Muscle of back (tissue), 13 donors: ENCODE data around the gene IZUMO1R. TPM values are rescaled to one million over a fixed set of nuclear protein-coding genes. Genes with fewer than 3 reads are reported as not detected.
"Not testable (repeated sequence)": the region's sequence is repeated elsewhere in the genome, so short reads cannot be mapped to it uniquely, and the experiment has no call there.

Experiments
- DNase-seq, 3 donors: peaks; one replicate each; pipeline versions ENCODE4 v3.0.0 to v3.0.0-alpha.2; 2013
- long read RNA-seq, 9 donors: transcript quantifications; one replicate each; lab custom pipeline, GENCODE V29; 2026
- polyA plus RNA-seq, 10 donors: library from polyadenylated mRNA; unstranded; fragments of 120-200 nt; gene quantifications; one replicate each; pipeline ENCODE4 v1.2.1, GENCODE V29; 2013; ENCODE audit not compliant: insufficient read length in 10 of 10

IZUMO1R gene
- not detected for polyA plus RNA-seq
- long read RNA-seq, donor 1: 0 reads
- long read RNA-seq, donor 2: 0 reads
- long read RNA-seq, donor 3: 0 reads
- long read RNA-seq, donor 4: 0 reads
- long read RNA-seq, donor 5: 0 reads
- long read RNA-seq, donor 6: 0 reads
- long read RNA-seq, donor 7: 0 reads
- long read RNA-seq, donor 8: 0 reads
- long read RNA-seq, donor 9: 0 reads

DNA sequence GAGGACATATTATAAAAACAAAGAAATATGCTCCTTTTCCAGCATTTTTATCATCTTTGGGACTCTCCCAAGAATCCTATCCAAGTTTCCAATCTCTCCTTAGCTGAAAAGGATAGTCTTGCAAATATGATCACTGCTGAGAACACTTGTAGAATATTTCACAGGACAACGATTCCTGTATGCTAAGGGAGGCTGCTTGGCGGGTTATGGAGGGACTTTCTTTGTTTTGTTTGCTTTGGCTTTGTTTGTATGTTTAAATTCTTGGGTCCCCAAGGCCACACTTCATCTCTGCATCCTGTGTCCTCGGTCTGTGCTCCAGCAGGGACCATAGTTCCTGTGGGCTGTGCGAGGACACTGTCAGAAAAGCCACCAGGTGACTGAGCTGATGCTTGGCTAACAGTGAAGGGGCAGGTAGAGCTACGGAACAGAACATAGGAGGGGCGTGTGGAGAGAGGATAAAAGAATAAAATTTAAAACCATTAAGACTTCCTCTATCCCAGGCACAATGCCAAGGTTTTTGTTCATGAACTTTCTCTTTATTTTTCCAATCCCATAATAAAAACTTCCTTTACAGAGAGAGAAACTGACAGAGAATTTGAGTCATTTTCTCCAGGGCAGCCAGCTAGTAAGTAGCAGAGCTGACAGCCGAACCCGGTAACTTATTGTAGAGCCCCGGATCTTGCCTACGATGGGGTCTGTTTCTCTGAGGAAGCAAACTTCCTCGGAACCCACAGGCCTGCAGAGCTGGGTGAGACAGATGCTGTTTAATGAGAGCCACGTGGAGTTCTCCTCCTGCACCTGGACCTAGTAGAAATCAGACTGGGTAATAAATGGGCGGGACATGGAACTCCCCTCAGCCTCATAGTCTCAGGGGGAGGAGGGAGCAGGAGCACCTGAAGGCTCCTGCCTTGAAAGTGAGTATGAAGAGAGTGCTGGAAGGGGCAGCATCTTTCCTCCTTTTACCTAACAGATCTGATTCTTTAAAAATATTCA is at the start of gene IZUMO1R:
Gene IZUMO1R, plus strand, starts transcription at position 615 of the 993 bp plus-strand sequence. CDS start 1,057 bp downstream, outside the sequence.
- peak; percentile 47 to 89 (median 74) for DNase-seq

DNA sequence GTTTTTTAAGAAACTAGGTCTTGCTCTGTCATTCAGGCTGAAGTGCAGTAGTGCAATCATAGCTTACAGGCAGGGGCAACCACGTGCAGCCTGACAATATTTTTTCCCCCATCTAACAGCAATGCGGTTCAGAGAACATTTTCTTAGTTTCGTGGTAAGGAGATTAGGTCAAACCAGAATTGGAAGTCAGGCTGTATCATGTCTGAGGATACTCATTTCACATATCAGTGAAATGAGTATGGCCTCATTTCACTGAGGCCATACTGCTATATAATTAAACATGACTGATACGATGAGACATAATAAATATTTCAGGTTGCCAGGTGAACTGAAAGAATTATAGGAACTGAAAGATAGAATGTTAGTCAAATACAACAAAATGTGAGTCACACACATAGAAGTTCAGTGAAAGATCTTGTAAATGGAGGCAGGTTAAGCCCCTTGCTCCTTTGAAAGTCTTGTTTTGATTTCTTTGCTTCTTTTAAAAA is 32.5 kb upstream of the IZUMO1R start:
- DNase-seq: no peak

DNA sequence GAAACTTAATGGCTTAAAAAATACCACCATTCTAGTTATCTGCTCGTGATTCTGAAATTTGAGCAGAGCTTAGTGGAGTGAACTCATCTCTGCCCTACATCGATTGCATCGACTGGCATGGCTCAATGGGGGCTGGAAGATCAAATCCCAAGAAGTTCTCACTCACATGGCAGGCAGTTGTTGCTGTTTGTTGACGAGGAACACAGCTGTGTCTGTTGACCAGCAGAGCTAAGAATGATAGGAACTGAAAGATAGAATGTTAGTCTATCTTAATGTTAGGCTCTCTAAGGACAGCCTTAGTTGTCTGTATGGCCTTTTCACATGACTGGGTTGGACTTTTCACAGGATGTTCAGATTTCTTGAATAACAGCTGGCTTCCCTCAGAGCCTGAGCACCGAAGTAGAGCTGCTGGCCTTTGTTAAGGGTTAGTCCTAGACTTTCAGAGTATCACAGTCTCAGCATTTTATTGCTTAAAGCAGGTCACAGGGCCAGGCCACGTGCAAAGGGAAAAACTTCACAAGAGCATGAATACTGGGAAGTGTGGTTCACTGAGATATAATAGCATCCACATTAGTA is 31.6 kb upstream of the IZUMO1R start:
- no peak for DNase-seq

DNA sequence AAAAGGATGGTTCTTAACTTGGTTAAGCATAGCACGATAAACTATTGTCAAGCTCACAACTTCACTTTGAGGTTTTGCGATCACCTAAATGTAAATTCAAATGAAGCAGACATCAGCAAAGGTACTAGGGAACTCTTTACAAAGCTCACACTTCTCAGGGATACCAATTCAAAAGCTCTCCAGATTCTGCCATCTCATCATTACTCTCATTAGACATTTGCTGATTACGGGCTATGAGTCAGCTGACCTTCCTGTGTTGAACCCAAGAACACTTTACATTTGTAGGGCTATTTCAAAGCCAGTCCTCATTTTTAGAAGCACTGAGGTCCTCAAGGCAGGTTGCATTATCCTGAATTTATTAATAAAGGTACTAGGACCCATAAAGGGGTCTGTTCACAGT is 28.4 kb upstream of the IZUMO1R start:
- DNase-seq: no peak

DNA sequence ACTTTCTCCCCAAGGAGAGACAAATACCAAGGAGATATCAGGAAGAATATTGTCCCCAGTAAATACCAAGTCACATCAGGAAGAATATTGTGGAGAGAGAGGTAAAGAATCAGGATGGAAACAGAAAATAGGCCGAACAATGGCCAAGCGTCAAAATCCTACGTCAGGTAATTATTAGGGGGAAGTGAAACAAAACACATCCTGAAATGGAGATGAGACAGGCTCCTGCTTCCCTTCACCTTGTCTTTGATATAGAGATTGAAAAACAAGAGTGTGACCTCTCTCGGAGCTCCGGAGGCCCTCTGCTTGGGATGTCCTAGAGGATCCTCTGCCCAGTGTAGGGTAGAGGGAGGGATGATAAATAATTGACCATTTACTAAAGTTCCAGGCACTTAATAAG is 27.4 kb upstream of the IZUMO1R start:
- no peak for DNase-seq

DNA sequence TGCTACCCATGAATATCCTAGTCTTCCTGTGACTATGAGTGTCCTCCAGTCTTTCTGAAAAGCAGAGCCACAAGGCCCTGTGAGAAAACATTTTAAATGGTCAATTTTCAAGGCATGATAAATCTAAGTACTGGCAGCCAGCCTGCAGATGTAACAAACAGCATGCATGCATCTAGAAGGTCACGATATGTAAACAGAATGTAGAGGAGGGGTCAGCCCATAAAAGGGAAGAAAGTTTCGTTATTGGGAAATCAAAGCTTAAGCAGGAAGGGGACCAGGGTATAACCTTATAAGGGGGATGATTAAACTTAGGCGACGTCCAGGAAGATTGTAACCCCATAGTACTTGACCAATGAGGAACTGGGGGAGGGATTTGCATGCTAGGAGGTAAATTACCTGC is 26.2 kb upstream of the IZUMO1R start:
- not testable (repeated sequence) for DNase-seq

DNA sequence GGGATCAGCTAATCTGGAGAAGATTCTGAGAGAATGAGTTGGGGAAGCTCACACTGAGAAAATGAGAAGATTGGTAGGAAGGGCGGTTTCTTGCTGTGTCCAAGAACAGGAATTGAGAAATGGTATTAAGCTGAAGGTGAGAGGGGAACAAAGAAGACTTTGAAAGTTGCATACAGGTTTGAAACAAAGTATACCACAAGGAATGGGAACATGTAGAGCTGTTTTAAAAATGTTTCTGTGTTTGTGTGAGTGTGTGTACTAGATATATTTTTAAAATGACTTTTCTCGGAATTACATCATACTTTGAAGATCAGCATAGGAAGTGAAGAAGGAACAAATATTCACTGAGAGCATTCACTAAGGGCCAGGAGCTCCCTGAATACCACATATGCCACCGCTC is 24.4 kb upstream of the IZUMO1R start:
- no peak for DNase-seq

DNA sequence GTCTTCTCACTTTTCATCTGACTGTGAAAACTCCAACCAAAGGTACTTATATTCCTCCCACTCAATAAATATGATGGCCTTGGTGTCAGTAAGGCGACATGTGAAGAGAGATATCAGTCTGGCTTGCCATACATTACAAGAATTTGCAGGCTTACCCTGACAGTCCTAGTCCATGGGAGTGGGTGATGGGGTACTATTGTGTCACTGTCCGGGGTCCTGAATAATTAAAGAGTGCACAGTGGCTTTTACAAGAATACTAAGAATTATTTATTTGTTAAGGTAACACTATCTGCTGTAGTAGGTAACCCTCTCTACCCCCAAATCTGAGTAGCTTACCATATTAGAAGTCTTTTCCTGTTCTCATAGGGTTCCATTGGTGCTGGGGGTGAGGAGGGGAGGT is 23.1 kb upstream of the IZUMO1R start:
- no peak for DNase-seq

DNA sequence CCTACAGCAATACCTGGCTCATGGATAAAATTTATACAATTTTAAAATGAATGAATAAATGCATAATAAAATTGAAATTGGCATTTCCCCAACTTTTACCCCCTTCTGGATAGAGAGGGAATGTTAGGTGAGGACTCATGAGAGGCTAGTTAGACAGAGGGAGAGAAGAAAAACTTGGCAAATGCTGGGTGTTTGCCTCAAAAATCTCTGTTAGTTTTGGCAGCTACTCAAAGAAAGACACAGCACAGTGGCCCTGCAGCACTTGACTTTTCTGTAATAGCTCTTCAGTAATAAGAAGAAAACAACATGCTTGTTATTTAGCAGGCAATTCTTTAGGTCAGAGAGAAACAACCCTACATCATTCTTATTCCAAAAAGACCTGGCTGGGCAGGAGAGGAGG is 20.7 kb upstream of the IZUMO1R start:
- no peak for DNase-seq

DNA sequence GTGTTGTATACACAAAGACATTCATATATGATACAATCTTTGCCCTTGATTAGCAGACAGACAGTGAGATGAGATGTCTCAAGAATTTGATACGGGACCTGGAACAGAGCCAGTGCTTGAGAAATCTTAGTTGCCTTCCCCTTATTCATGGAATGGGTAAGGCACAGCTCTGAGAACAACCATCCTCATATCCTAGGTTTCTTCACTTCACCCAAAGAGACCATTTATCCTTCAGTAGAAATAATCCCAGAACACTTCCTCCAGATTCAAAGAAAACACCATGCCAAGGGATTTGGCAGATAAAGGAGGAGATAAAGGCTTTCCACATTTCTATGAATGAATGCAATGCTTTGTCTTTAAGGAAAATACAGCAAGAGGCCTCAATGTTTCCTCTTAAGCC is 8.8 kb upstream of the IZUMO1R start:
- DNase-seq: no peak

DNA sequence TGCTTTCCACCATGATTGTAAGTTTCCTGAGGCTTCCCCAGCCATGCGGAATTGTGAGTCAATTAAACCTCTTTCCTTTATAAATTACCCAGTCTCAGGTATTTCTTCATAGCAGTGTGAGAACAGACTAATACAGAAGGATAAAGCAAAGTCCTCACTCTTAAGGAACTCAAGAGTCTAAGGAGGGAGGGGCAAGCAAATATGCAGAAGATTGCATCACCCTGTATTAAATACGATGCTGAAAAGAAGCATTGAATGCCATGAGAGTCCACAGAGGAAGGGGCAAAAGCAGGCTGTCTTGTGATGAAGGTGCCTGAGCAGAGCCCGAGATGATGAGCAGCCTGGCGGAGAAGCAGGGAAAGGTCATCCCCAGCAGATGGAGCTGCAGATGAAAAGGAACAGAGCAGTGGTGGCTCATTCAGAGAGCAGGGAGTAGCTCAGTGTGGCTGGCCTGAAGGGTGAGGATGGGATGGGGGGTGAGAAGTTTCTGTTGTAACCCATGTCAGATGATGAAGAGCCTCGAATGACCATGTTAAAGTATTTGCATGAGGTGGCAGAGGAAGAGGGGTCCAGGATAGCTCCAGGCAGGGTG is 6.3 kb upstream of the IZUMO1R start:
- no peak for DNase-seq

DNA sequence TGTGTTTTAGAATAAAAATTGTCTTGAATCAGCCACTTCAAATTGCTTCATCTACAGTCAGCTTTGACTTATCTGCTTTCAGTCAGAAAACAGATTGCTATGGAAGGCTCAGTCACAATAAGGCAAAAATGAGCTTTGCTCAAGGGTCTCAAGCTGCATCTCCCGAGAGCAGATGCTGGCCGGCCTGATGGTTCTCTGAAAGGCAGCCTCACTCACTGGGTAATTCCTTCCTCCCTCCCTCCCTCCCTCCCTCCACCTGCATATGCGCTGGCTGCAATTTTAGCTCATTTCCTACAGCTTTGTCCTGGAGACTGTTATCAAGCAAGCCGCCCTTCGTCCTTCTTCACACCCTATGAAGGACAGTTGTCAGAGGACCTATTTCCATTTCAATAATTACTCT is 1.6 kb upstream of the IZUMO1R start:
- DNase-seq: peak in 2 of 3 donors; percentile 20 to 63

DNA sequence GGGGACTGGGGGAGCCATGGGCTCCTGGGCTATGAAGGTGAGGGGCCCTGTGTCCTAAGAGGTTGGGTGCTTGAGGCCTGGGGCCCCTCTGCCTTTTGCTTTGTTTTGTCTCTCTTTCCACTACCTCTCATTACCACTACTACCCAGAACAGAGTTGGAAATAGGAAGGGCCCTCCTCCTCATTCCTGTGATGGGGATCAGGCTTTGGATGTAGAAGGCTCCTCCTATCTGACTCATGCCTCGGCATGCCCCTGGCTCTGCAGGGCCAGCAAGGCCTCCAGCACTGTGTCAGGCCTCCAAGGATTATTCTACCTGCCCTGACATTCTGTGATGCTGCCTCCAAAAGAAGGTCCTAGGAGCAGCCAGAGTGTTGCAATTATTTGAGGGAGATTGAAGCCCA is 766 bp downstream of the IZUMO1R start:
- DNase-seq: no peak

DNA sequence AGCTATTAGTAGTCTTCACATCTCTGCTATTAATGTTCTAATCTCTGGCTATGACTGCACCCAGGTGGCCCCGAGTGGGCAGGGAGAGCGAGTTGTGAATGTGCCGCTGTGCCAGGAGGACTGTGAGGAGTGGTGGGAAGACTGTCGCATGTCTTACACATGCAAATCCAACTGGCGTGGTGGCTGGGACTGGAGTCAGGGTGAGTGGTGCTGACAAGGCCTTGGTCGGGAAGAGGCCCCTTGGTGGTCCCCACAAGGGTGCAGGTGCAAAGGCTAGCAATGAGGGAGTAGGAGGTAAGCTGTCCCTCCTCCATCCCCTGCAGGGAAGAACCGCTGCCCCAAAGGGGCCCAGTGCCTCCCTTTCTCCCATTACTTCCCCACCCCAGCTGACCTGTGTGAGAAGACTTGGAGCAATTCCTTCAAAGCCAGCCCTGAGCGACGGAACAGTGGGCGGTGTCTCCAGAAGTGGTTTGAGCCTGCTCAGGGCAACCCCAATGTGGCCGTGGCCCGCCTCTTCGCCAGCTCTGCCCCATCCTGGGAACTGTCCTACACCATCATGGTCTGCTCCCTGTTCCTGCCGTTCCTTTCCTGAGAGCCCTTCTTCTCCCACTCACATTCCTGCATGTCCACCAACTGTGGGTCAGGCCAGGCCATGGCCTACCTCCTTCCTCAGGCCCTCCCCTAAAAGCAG is 2.9 kb downstream of the IZUMO1R start:
- no peak for DNase-seq

DNA sequence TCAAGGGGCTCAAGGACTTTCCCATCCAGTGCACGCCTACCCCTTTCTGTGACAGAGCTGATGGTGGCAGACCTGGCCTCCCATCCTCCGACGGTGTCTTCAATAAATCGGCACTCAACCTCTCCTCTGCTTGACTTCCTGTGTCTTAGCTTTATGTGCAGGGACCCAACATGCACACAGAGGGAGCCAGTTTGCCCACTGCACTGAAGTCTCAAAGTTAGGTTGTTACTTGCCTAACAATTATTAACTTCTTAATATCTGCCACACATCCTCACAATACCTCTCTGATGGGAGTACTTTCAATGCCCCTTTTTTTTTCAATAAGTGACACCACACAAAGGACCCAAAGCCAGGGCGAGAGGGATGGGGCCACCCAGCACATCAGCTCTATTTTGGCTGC is 3.6 kb downstream of the IZUMO1R start:
- no peak for DNase-seq

DNA sequence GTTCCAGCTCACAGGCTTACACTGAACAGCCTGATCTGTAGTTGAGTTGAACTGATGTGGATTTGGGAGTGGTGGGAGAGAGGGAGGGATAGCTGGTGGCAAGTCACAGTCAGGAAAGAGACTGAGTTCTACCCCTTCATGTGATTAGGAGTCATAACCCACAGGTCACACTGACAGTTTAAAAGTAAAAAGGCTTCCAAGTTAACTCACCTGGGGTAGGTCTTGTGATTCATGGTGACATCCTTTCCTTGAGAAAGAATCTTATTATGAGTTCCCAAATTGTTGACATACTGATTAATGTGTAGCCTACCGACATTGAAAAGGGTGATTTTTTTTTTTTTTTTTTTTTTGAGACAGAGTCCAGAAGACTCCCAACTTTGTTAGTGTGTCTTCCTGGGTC is 5.4 kb downstream of the IZUMO1R start:
- DNase-seq: no peak

DNA sequence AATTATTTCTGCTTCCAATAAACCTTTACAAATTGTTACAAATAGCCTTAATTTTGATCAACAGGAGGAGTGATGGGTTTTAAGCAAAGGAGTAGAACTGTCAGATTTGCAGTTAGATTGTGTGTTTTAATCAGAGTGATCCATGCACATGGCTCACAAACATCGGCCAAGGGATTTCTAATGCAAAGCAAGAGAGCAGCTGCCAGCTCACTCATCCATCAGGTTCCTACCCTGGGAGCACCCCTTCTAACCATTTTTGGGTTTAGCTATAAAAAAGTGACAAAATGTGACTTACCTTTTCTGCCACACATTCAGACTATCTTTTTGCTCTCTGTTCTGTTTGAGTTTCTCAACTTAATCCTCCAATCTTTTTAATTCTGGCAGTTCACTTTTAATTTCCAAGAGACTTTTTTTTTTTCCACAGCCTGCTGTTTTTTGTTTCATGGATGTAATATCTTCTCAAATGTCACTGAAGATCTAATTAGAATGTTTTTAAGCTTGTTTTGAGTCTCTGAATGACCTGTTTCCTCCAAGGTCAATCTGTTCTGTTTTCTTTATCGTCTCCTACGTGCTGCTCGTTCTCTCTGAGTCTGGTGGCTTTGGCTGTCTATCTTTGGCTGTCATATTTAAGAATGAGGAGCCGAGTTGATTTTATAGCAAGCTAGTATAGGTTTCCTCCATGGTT is 6.0 kb downstream of the IZUMO1R start:
- DNase-seq: no peak

DNA sequence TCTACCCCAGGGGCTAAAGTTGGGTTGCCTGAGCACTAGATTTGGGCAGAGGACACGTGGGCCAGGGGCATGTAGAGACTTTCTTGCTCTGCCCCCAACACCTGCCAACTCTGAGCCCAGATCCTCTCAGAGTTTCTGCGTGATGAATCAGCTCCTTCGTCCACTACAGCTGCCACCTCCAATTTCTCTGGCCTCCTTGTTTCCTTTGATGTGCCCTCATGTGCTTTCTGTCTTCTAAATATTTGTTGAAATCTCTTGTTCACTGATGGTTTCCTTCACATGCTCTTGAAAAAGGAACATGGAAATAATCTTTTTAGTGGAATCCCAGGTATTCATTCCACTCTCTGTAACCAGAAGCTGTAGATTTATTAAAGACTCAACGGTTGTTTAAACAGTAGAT is 8.0 kb downstream of the IZUMO1R start:
- no peak for DNase-seq

DNA sequence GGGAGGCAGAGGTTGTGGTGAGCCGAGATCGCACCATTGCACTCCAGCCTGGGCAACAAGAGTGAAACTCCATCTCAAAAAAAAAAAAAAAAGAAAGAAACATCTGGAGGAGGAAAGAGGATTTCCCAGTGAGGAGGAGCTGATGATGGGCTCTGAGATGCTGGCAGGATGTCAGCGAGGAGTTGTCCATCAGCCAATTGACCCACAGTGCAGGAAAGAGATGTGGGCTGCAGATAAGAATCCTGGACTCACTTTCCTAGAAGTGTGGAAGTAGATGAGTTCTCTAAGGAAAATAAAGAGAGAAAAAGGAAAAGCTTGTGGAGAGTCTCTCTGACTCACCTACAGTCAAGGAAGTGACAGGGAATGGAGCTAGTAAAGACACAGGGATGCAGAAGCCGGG is 9.7 kb downstream of the IZUMO1R start:
- DNase-seq: no peak

DNA sequence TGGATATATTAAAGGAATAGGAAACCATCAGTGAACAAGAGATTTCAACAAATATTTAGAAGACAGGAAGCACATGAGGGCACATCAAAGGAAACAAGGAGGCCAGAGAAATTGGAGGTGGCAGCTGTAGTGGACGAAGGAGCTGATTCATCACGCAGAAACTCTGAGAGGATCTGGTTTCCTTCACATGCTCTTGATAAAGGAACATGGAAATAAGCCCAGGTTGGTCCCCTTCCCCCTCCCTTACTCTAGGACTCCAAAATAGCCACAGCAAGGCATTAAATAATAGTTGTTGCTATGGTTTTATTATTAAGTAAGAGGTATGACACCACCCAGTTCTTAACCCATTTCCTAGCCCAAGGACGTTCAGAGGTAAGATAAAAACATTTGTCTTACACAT is 11.3 kb downstream of the IZUMO1R start:
- DNase-seq: no peak

DNA sequence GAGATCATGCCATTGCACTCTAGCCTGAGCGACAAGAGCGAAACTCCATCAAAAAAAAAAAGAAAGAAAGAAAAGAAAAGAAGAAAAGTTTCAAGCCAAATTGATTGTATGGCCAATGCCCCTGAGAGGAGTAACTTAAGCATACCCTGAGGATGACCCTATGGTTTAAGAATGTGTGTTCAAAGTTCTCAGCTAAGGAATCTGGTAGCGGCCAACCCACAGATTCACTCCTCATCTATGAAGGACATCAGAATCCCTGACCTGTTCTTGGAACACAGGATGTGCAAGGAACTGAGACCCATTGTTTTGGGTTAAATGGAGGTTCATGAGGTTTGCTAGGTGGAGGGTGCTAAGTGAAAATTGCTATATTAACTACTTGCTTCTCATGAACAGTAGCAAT is 18.1 kb downstream of the IZUMO1R start:
- DNase-seq: no peak
